ENCODE measurements around the gene EPHA3.

- TF ChIP-seq POLR2A (IDR thresholded peaks at IDR 0.05; ENCODE audit: low read depth, low read length) (no peak), POU2F2 (IDR thresholded peaks at IDR 0.05; ENCODE audit: low read depth, low read length) (no peak), POLR2AphosphoS5 (IDR thresholded peaks at IDR 0.05; ENCODE audit: low read depth, low read length) (no peak), TAF1 (IDR thresholded peaks at IDR 0.05; ENCODE audit: low read depth, low read length) (no peak), PAX5 (IDR thresholded peaks at IDR 0.05; ENCODE audit: insufficient read depth, low read length, severe bottlenecking) (no peak), SPI1 (IDR thresholded peaks at IDR 0.05; ENCODE audit: low read depth, low read length) (no peak)
Observed at GRCh38 chr3:89340408-89340807, 233.0 kb downstream of the EPHA3 start.
